K562 (cell line): ENCODE results near the gene LRIT1. TPM values are rescaled to one million over a fixed set of nuclear protein-coding genes. Genes with fewer than 3 reads are reported as not detected.
A peak's percentile ranks its signal among the peaks of the same experiment; 100 is the strongest.

Experiments used
- FOS ChIP-seq: IDR thresholded peaks from 3 replicates; pipeline ENCODE4 v1.6.1; 2011; ENCODE audit not compliant: insufficient read length; ENCODE audit errors: extremely low read depth
- IFI16 ChIP-seq: fragments of 250-450 bp; sonication (Bioruptor Pico); IDR thresholded peaks from 2 replicates; pipeline ENCODE4 v2.1.2; 2022; ENCODE audit warnings: mild to moderate bottlenecking, inconsistent platforms
- JUND ChIP-seq, 2 experiments: IDR thresholded peaks; 2 replicates in 1 of 2; 3 replicates in 1 of 2; pipeline ENCODE4 v1.6.1; 2011; ENCODE audit warnings: borderline replicate concordance in 2 of 2, low read depth in 2 of 2, low read length in 2 of 2, improper control_type of control experiment in 1 of 2, missing biosample characterization in 1 of 2, missing genetic modification characterization in 1 of 2, missing genetic modification reagents in 1 of 2
- MYNN ChIP-seq, 2 experiments: sonication (generic); formaldehyde crosslinking in 1 of 2; IDR thresholded peaks; 2 replicates each; pipeline versions ENCODE4 v1.5.0 to v1.6.1; 2016 to 2020; ENCODE audit warnings: antibody characterized with exemption in 1 of 2, missing genetic modification reagents in 1 of 2
- NFIC ChIP-seq: fragments of 450-650 bp; IDR thresholded peaks from 2 replicates; pipeline ENCODE4 v1.6.1; 2017; ENCODE audit warnings: mild to moderate bottlenecking, inconsistent platforms
- NR2C2 ChIP-seq, 2 experiments: fragments of 200-800 bp in 1 of 2; sonication (Bioruptor generic) in 1 of 2; sonication (generic) in 1 of 2; formaldehyde crosslinking in 1 of 2; IDR thresholded peaks; 2 replicates each; pipeline versions ENCODE4 v1.6.1 to v1.8.0; 2016 to 2022; ENCODE audit warnings: mild to moderate bottlenecking in 1 of 2, missing compliant biosample characterization in 1 of 2, missing genetic modification characterization in 1 of 2, missing genetic modification reagents in 1 of 2
- NR3C1 ChIP-seq: sonication (generic); formaldehyde crosslinking; IDR thresholded peaks from 2 replicates; pipeline ENCODE4 v1.8.1; 2022; ENCODE audit warnings: missing genetic modification reagents
- RBBP5 ChIP-seq: fragments of 200-600 bp; sonication (generic); IDR thresholded peaks from 2 replicates; pipeline ENCODE4 v1.6.1; 2012; ENCODE audit warnings: borderline replicate concordance, mild to moderate bottlenecking, low read length, control low read depth, inconsistent platforms; ENCODE audit not compliant: insufficient read depth, poor library complexity, severe bottlenecking
- TBL1XR1 ChIP-seq, 2 experiments: IDR thresholded peaks; 2 replicates each; pipeline ENCODE4 v1.6.1; 2012; ENCODE audit warnings: improper control_type of control experiment in 2 of 2, low read length in 2 of 2, mild to moderate bottlenecking in 1 of 2
- ZNF140 ChIP-seq: fragments of 250-450 bp; sonication (Bioruptor Pico); IDR thresholded peaks from 2 replicates; pipeline ENCODE4 v1.8.0; 2021; ENCODE audit warnings: moderate library complexity, mild to moderate bottlenecking, inconsistent platforms
- ZNF232 ChIP-seq: sonication (generic); formaldehyde crosslinking; IDR thresholded peaks from 2 replicates; pipeline ENCODE4 v1.8.0; 2022; ENCODE audit warnings: mild to moderate bottlenecking, missing genetic modification reagents
- polyA plus RNA-seq, 8 experiments: library from polyadenylated mRNA; depleted of rRNA in 4 of 8; stranded (reverse) in 5 of 8; unstranded in 3 of 8; fragments of >200 nt; fragmentation: Nextera tagmentation in 2 of 8; fragmentation: Illumina TruSeq in 1 of 8; extraction: Ambion mirVana in 2 of 8; extraction: Trizol in 1 of 8; gene quantifications; 2 replicates each; pipeline versions ENCODE4 v1.2.1 to v1.2.3, GENCODE V29; 2011 to 2014; ENCODE audit warnings: inconsistent platforms in 1 of 8, missing spikeins in 1 of 8
- total RNA-seq, 7 experiments: library from RNA; depleted of rRNA in 6 of 7; stranded (reverse); fragments of >200 nt in 6 of 7; fragmentation: Illumina TruSeq in 2 of 7; extraction: Trizol in 2 of 7; gene quantifications; 2 replicates each; pipeline versions ENCODE4 v1.2.1 to v1.2.3, GENCODE V29; 2011 to 2021; ENCODE audit warnings: low replicate concordance in 1 of 7
- TF ChIP-seq, protein P1 (sequence below): fragments of 250-450 bp; sonication (Bioruptor Pico); IDR thresholded peaks from 2 replicates; pipeline ENCODE4 v1.4.0; 2020; ENCODE audit warnings: mild to moderate bottlenecking, moderate library complexity

LRIT1 gene
- total and polyA plus RNA-seq, 9 of the 15 experiments (the other 6 are each of a cell fraction or from before 2014, with no cell fraction given): not detected

DNA sequence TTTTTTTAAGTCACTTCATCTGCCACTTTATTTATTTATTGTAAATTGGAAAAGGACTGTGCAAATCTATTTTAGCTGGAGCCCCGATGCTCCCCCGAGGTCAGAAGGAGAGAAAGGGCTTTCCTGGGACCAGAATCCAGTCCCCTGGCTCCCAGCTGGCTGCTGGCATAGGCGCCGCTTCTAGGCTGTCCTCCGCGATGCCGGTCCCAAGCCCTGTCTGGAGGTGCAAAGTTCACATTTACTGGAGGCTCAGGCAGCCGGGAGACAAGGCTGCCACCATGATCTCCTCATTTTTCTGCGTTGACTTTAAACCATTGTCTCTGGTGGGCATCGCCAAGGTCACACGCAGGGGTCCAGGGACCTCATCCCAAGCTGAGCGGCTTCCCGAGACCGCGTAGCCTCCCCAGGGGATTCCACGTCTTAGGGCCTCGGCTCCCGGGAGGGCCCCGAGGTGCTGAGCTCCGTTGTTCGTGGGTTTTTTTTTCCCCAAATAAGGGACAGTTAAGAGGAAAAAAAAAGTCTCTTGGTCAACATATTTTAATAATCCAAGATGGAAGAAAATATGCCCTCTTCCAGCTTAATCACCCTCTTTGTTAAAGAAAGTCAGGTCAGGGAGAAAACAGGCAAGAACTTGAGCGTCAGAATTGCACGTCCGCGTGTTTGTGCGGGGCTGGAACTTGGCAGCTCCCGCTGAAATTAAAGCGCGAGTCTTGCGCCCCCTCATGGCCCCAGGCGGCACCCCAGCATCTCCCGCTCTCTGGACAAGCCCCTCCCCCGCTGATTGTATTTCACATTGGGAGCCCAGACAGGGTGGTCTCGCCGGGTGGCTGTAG is 15.4 kb upstream of the LRIT1 start (continued):
- TF ChIP-seq NFIC (peak; percentile 57), RBBP5 (no peak), ZNF232 (peak; percentile 95), JUND (IDR thresholded peaks at IDR 0.05; ENCODE audit: borderline replicate concordance, low read depth, low read length) (0 out of 2 replicates have a peak, but pooled peaks have one; percentile 31), JUND (tag; IDR thresholded peaks at IDR 0.05; ENCODE audit: borderline replicate concordance, low read depth, low read length) (no peak; the same call in 2 of the 3 replicates), MYNN (IDR thresholded peaks at IDR 0.05) (0 out of 2 replicates have a peak, but pooled peaks have one; percentile 25), MYNN (CRISPR knock-in tag; IDR thresholded peaks at IDR 0.05) (no peak), ZNF140 (CRISPR knock-in tag) (no peak), NR3C1 (CRISPR knock-in tag) (peak; percentile 87; the same call in 1 of the 2 replicates), FOS (no peak), IFI16 (CRISPR knock-in tag) (no peak), TBL1XR1 (IDR thresholded peaks at IDR 0.05; ENCODE audit: low read length in 2 of 2) (no peak), NR2C2 (CRISPR knock-in tag; IDR thresholded peaks at IDR 0.05) (no peak), NR2C2 (tag; IDR thresholded peaks at IDR 0.05) (no peak)
- TF ChIP-seq, protein P1, sequence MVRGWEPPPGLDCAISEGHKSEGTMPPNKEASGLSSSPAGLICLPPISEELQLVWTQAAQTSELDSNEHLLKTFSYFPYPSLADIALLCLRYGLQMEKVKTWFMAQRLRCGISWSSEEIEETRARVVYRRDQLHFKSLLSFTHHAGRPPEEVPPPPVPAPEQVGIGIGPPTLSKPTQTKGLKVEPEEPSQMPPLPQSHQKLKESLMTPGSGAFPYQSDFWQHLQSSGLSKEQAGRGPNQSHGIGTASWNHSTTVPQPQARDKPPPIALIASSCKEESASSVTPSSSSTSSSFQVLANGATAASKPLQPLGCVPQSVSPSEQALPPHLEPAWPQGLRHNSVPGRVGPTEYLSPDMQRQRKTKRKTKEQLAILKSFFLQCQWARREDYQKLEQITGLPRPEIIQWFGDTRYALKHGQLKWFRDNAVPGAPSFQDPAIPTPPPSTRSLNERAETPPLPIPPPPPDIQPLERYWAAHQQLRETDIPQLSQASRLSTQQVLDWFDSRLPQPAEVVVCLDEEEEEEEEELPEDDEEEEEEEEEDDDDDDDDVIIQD (CRISPR knock-in tag): no peak
